ENCODE data around the gene CEP72. TPM values are rescaled to one million over a fixed set of nuclear protein-coding genes. Genes with fewer than 3 reads are reported as not detected.
"Not testable (repeated sequence)": the region's sequence is repeated elsewhere in the genome, so short reads cannot be mapped to it uniquely, and the experiment has no call there.

CEP72 gene
- total RNA-seq, 1 experiment from 2014 or later = 16.4 TPM

DNA sequence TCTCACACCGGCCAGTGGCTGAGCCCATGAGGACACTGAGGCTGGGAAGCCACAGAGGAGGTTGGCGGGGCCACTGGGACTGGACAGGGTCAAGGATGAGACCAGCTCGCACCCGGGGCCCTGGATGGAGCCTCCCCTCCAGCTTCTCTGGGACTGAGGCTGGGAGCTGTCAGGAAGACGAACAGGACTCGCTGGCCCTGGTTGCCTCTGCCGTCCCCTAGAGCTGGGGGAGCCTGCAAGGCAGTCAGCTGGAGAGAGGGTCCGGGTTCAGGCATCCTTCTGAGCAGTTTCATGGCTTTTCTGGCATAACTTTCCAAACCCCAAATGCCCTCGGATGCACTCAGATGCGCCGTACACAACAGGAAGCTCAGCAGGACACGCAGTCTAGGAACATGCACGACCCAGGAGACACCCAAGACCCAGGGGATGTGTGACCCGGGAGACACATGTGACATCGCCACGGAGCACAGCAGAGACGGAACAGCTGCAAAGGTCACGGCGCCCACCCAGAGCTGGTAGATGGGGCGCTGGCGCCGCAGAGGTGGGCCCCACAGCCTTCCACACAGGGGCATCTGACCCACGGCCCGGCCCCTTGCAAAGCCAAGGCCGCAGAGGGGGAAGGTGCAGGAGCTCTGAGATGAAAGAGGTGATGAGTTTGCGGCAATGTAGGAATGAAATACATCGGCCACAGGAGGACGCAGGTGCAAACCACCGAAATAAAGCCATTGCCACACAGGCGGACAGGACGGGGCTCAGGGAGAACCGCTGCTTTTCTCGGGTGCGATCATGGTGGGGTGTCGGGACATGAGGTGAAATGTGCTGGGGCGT lies 63.9 kb downstream of the CEP72 start:
- Mint-ChIP-seq H3K9me3 (ENCODE audit: unreplicated experiment) (no peaks in the 10 kb centered on the region), H3K4me3 (ENCODE audit: unreplicated experiment) (no peak overlapping the region), H3K4me1 (ENCODE audit: insufficient read depth, unreplicated experiment) (peaks cover 13% of the 10 kb centered on the region), H3K27me3 (ENCODE audit: insufficient read depth, unreplicated experiment) (no peaks in the 10 kb centered on the region), H3K36me3 (ENCODE audit: insufficient read depth, unreplicated experiment) (no peaks in the 10 kb centered on the region), H3K27ac (ENCODE audit: low read depth, unreplicated experiment) (no peak overlapping the region)
- no peak for DNase-seq (ENCODE audit: unreplicated experiment)
- TF ChIP-seq, protein P1, sequence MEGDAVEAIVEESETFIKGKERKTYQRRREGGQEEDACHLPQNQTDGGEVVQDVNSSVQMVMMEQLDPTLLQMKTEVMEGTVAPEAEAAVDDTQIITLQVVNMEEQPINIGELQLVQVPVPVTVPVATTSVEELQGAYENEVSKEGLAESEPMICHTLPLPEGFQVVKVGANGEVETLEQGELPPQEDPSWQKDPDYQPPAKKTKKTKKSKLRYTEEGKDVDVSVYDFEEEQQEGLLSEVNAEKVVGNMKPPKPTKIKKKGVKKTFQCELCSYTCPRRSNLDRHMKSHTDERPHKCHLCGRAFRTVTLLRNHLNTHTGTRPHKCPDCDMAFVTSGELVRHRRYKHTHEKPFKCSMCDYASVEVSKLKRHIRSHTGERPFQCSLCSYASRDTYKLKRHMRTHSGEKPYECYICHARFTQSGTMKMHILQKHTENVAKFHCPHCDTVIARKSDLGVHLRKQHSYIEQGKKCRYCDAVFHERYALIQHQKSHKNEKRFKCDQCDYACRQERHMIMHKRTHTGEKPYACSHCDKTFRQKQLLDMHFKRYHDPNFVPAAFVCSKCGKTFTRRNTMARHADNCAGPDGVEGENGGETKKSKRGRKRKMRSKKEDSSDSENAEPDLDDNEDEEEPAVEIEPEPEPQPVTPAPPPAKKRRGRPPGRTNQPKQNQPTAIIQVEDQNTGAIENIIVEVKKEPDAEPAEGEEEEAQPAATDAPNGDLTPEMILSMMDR (IDR thresholded peaks at IDR 0.05; ENCODE audit: unreplicated experiment) = no peak
- ChIA-PET POLR2A (no interaction called here), CTCF (interaction anchor here (0.5 to 1.5 kb wide), 2 partner anchors 228 to 259 kb away, joined by 3 to 4 read pairs; no protein-coding TSS in a partner anchor)
- intact Hi-C loops (cut with micrococcal nuclease) = loop anchor here (10.0 kb wide), 1 partner anchor 179 kb away; the partner anchor contains the start of gene ZDHHC11
- no TSS peak for BruUV-seq (replicated peaks)

DNA sequence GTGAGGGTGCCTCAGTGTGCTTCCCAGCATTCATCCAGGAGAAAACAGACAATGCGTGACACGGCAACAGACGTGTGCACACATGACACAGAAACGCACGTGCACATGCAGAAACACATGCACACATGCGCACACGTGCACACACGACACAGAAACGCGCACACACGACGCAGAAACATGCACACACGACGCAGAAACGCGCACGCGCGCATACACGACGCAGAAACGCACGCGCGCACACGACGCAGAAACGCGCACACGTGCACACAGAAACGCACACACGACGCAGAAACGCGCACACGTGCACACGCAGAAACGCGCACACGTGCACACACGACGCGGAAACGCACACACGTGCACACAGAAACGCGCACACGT lies 64.5 kb downstream of the CEP72 start:
- intact Hi-C loops (cut with micrococcal nuclease) = loop anchor here (10.0 kb wide), 1 partner anchor 178 kb away; the partner anchor contains the start of gene ZDHHC11
- H3K27ac Mint-ChIP-seq (ENCODE audit: low read depth, unreplicated experiment) = no peak overlapping the region
- no peaks in the 10 kb centered on the region for H3K36me3 Mint-ChIP-seq (ENCODE audit: insufficient read depth, unreplicated experiment)
- no peak overlapping the region for H3K4me3 Mint-ChIP-seq (ENCODE audit: unreplicated experiment)
- H3K27me3 Mint-ChIP-seq (ENCODE audit: insufficient read depth, unreplicated experiment) = no peaks in the 10 kb centered on the region
- POLR2A ChIA-PET = no interaction called here
- TF ChIP-seq, protein P1 (IDR thresholded peaks at IDR 0.05; ENCODE audit: unreplicated experiment) = no peak
- no TSS peak for BruUV-seq (replicated peaks)
- no peak for DNase-seq (ENCODE audit: unreplicated experiment)
- H3K9me3 Mint-ChIP-seq (ENCODE audit: unreplicated experiment) = no peaks in the 10 kb centered on the region
- CTCF ChIA-PET = interaction anchor here (1.5 kb wide), 1 partner anchor 227 kb away, joined by 4 read pairs; no protein-coding TSS in a partner anchor
- H3K4me1 Mint-ChIP-seq (ENCODE audit: insufficient read depth, unreplicated experiment) = peaks cover 13% of the 10 kb centered on the region

GRCh38 chr5:677131-678101 lies 65.3 kb downstream of the CEP72 start:
- Mint-ChIP-seq H3K4me3 (ENCODE audit: unreplicated experiment) (no peak overlapping the region), H3K36me3 (ENCODE audit: insufficient read depth, unreplicated experiment) (no peaks in the 10 kb centered on the region), H3K9me3 (ENCODE audit: unreplicated experiment) (no peaks in the 10 kb centered on the region), H3K27ac (ENCODE audit: low read depth, unreplicated experiment) (no peak overlapping the region), H3K27me3 (ENCODE audit: insufficient read depth, unreplicated experiment) (no peaks in the 10 kb centered on the region), H3K4me1 (ENCODE audit: insufficient read depth, unreplicated experiment) (peaks cover 11% of the 10 kb centered on the region)
- TF ChIP-seq, protein P1 (IDR thresholded peaks at IDR 0.05; ENCODE audit: unreplicated experiment) = no peak
- intact Hi-C loops (cut with micrococcal nuclease) = loop anchor here (10.0 kb wide), 1 partner anchor 177 kb away; the partner anchor contains the start of gene ZDHHC11
- no TSS peak for BruUV-seq (replicated peaks)
- CTCF ChIA-PET = interaction anchor here (0.6 to 1.5 kb wide), 2 partner anchors 15 to 226 kb away, joined by 3 to 4 read pairs; no protein-coding TSS in a partner anchor
- DNase-seq (ENCODE audit: unreplicated experiment) = no peak
- POLR2A ChIA-PET = no interaction called here

DNA sequence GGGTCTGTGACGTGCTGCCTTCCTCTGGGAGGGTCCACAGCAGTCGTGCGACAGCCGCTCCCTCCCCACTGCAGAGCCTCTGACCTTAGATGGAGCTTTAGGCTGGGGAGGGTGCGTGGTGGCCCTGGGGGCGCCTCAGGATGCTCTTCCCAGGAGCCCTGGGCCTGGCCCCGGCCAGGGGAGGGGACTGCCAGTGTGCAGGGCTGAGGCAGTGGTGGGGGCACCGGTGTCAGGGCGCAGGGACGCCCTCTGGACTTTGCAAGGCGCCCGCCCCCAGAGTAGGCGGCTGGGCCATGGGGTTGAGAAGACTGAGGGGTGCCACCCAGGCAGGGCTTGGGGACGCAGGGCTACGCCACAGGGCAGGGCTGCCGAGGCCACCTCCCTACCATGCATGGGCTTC lies 66.4 kb downstream of the CEP72 start:
- H3K27me3 Mint-ChIP-seq (ENCODE audit: insufficient read depth, unreplicated experiment); BruUV-seq (replicated peaks); CTCF ChIA-PET; H3K27ac Mint-ChIP-seq (ENCODE audit: low read depth, unreplicated experiment); H3K36me3 Mint-ChIP-seq (ENCODE audit: insufficient read depth, unreplicated experiment); H3K4me1 Mint-ChIP-seq (ENCODE audit: insufficient read depth, unreplicated experiment); H3K4me3 Mint-ChIP-seq (ENCODE audit: unreplicated experiment); H3K9me3 Mint-ChIP-seq (ENCODE audit: unreplicated experiment); POLR2A ChIA-PET; DNase-seq (ENCODE audit: unreplicated experiment): not testable (repeated sequence)
- intact Hi-C loops (cut with micrococcal nuclease) = loop anchor here (10.0 kb wide), 1 partner anchor 176 kb away; the partner anchor contains the start of gene ZDHHC11

DNA sequence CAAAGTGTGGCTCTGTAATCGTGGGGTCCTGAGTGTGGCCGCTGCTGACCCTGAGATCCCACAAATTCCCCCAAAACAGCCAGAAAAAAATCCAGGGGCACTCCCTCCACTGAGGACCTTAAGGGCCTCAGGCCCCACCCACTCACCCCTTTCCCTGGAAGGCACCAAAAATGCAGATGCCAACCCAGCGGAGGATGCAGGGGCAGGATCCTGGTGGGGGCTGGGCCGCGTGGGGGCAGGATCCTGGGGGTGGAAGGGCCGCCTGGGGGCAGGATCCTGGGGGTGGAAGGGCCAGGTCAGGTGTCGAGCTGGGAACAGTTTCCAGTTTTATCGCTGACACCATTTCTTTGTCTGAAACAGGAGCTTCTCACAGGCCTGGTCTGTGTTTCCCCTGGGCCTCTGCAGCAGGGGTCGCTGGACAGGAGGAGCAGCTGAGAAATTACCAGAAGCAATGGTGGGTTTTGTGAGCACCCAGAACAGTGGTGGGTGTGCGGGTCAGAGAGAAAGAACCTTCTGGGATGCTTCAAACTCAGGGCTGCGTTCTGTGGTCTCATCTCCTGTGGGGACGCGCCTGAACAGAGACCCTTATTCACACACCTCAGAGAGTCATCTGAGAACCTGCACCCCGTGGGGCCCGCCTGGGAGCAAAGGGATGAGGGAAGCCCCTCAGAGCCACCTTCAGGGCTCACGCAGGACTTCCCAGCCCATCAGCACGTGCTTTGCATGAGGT lies 67.2 kb downstream of the CEP72 start:
- H3K27ac Mint-ChIP-seq (ENCODE audit: low read depth, unreplicated experiment); H3K4me1 Mint-ChIP-seq (ENCODE audit: insufficient read depth, unreplicated experiment); CTCF ChIA-PET; DNase-seq (ENCODE audit: unreplicated experiment); BruUV-seq (replicated peaks); POLR2A ChIA-PET; H3K36me3 Mint-ChIP-seq (ENCODE audit: insufficient read depth, unreplicated experiment); H3K9me3 Mint-ChIP-seq (ENCODE audit: unreplicated experiment); H3K27me3 Mint-ChIP-seq (ENCODE audit: insufficient read depth, unreplicated experiment); H3K4me3 Mint-ChIP-seq (ENCODE audit: unreplicated experiment): not testable (repeated sequence)
- intact Hi-C loops (cut with micrococcal nuclease) = loop anchor here (10.0 kb wide), 1 partner anchor 175 kb away; the partner anchor contains the start of gene ZDHHC11

GRCh38 chr5:680118-680795 lies 68.1 kb downstream of the CEP72 start:
- POLR2A ChIA-PET; H3K9me3 Mint-ChIP-seq (ENCODE audit: unreplicated experiment); H3K27ac Mint-ChIP-seq (ENCODE audit: low read depth, unreplicated experiment); CTCF ChIA-PET; DNase-seq (ENCODE audit: unreplicated experiment); intact Hi-C loops (cut with micrococcal nuclease); H3K4me3 Mint-ChIP-seq (ENCODE audit: unreplicated experiment); H3K4me1 Mint-ChIP-seq (ENCODE audit: insufficient read depth, unreplicated experiment); H3K27me3 Mint-ChIP-seq (ENCODE audit: insufficient read depth, unreplicated experiment); BruUV-seq (replicated peaks); H3K36me3 Mint-ChIP-seq (ENCODE audit: insufficient read depth, unreplicated experiment): not testable (repeated sequence)
